Measurements from ENCODE around the gene DNAJB6. TPM values are rescaled to one million over a fixed set of nuclear protein-coding genes. Genes with fewer than 3 reads are reported as not detected.
A peak's percentile ranks its signal among the peaks of the same experiment; 100 is the strongest.

Gene DNAJB6
- total RNA-seq, 4 donors from 2014 or later, result 152 to 230 (median 185) TPM

- TF ChIP-seq EP300 (IDR thresholded peaks at IDR 0.05) (no peak), POLR2AphosphoS5 (IDR thresholded peaks at IDR 0.05) (no peak), POLR2A (IDR thresholded peaks at IDR 0.05) (no peak)
- TF ChIP-seq, protein P1, sequence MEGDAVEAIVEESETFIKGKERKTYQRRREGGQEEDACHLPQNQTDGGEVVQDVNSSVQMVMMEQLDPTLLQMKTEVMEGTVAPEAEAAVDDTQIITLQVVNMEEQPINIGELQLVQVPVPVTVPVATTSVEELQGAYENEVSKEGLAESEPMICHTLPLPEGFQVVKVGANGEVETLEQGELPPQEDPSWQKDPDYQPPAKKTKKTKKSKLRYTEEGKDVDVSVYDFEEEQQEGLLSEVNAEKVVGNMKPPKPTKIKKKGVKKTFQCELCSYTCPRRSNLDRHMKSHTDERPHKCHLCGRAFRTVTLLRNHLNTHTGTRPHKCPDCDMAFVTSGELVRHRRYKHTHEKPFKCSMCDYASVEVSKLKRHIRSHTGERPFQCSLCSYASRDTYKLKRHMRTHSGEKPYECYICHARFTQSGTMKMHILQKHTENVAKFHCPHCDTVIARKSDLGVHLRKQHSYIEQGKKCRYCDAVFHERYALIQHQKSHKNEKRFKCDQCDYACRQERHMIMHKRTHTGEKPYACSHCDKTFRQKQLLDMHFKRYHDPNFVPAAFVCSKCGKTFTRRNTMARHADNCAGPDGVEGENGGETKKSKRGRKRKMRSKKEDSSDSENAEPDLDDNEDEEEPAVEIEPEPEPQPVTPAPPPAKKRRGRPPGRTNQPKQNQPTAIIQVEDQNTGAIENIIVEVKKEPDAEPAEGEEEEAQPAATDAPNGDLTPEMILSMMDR (IDR thresholded peaks at IDR 0.05), result no peak
- Histone ChIP-seq H3K9me3 (no peaks in the 10 kb centered on the region), H3K4me1 (peaks cover 3% of the 10 kb centered on the region), H3K36me3 (no peaks in the 10 kb centered on the region), H3K27me3 (peaks cover 36% of the 10 kb centered on the region), H3K27ac (no peak overlapping the region), H3K4me3 (no peak overlapping the region)
- 67% methylated on average over 20 of the region's 20 CpGs for WGBS
- DNase-seq (ENCODE audit: low spot score in 2 of 2), result peak in 1 of 2 donors; percentile 71
These were observed 125.6 kb downstream of the DNAJB6 start for GRCh38 chr7:157462419-157462771.

DNA sequence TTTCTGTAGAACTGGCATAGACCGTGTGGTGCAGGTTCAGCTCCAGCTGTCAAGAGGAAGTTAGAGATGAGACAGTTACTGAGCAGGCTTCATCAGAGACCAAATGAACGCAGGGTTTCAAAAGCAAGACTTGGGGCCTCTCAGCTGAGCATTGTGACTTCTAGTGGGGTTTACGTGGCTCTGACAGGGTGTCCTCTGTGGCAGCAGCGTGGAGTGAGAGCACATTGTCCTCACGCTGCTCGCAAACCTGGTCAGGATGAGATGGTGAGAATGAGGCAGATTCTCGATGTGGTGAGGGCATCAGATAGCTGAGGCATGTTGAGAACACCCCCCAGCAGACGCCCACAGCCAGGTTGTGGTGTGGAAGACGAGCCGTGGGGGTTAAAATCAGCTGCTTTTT is 126.0 kb downstream of the DNAJB6 start:
- Histone ChIP-seq H3K9me3 (no peaks in the 10 kb centered on the region), H3K4me1 (peaks cover 3% of the 10 kb centered on the region), H3K36me3 (no peaks in the 10 kb centered on the region), H3K4me3 (no peak overlapping the region), H3K27me3 (peaks cover 37% of the 10 kb centered on the region), H3K27ac (no peak overlapping the region)
- WGBS, result 66% methylated on average over 10 of the region's 10 CpGs
- TF ChIP-seq POLR2AphosphoS5 (IDR thresholded peaks at IDR 0.05) (no peak), EP300 (IDR thresholded peaks at IDR 0.05) (no peak), POLR2A (IDR thresholded peaks at IDR 0.05) (no peak)
- TF ChIP-seq, protein P1 (IDR thresholded peaks at IDR 0.05), result no peak
- DNase-seq (ENCODE audit: low spot score in 2 of 2), result peak in 1 of 2 donors; percentile 34

GRCh38 chr7:157463245-157463644 is 126.4 kb downstream of the DNAJB6 start:
- DNase-seq (ENCODE audit: low spot score in 2 of 2), result peak in 1 of 2 donors; percentile 60
- WGBS, result 80% methylated on average over 12 of the region's 12 CpGs
- H3K4me3 ChIP-seq, result no peak overlapping the region

DNA sequence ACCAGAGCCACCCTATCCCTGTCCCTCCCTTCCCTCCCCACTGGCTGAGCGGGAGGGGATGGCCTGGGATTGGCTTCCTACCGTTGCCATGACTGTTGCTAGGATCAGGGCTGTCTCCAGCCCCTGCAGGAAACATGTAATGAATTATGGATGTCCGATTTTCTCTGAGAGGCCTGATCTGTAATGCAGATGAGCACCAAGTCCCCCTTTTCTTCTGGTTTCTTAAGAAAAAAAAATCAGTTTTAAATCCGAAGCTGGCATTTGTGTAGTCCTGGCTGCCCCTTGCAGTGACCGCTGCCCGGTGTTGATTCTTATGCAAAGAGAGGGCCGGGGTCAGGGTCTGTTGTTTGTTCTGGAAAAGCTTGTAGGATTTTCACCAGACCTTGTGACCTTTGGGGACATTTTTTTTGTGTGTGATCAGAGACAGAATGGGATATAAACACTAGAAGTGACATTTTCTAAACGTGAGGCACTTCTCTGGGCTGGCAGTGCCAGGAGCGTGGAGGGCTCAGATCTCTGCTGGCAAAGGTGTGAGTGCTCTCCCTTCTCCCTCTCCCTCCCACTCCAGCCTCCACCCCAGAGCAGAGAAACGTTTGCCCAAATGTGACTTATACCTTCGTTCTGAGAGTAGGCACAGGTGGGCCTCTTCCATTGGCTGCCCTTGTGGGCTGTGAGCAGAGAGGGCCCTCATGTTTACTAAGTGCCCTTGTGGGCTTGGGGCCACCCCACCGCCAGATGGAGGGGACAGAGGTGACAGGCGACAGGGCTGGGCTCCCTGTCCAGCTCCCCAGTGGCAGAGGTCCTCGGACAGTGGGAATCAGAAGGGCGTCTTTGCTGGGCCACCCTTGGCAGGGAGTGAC is 127.5 kb downstream of the DNAJB6 start:
- Histone ChIP-seq H3K4me1 (peaks cover 3% of the 10 kb centered on the region), H3K9me3 (no peaks in the 10 kb centered on the region), H3K36me3 (no peaks in the 10 kb centered on the region), H3K4me3 (no peak overlapping the region), H3K27me3 (peaks cover 42% of the 10 kb centered on the region), H3K27ac (no peak overlapping the region)
- TF ChIP-seq POLR2AphosphoS5 (IDR thresholded peaks at IDR 0.05) (no peak), POLR2A (IDR thresholded peaks at IDR 0.05) (no peak), EP300 (IDR thresholded peaks at IDR 0.05) (no peak)
- TF ChIP-seq, protein P1 (IDR thresholded peaks at IDR 0.05), result no peak
- 39% methylated on average over 11 of the region's 15 CpGs for WGBS
- DNase-seq (ENCODE audit: low spot score in 2 of 2), result peak in 1 of 2 donors; percentile 49

More at GRCh38 chr7:157463245-157463644, 126.4 kb downstream of the DNAJB6 start:
- TF ChIP-seq POLR2A (IDR thresholded peaks at IDR 0.05), result no peak
- no peak for TF ChIP-seq POLR2AphosphoS5 (IDR thresholded peaks at IDR 0.05)
- no peak for TF ChIP-seq EP300 (IDR thresholded peaks at IDR 0.05)
- TF ChIP-seq, protein P1 (IDR thresholded peaks at IDR 0.05), result no peak
- Histone ChIP-seq H3K27me3 (peaks cover 41% of the 10 kb centered on the region), H3K36me3 (no peaks in the 10 kb centered on the region), H3K4me1 (peaks cover 3% of the 10 kb centered on the region), H3K9me3 (no peaks in the 10 kb centered on the region), H3K27ac (no peak overlapping the region)

All from suprapubic skin (tissue), 4 donors.